ENCODE measurements around the gene SGMS1. TPM values are rescaled to one million over a fixed set of nuclear protein-coding genes. Genes with fewer than 3 reads are reported as not detected.
"Not testable (repeated sequence)": the region's sequence is repeated elsewhere in the genome, so short reads cannot be mapped to it uniquely, and the experiment has no call there.

The SGMS1 gene
- polyA plus RNA-seq, 1 donor (not counting 4 experiments of a cell fraction or from before 2014, with no cell fraction given) = 18.3 TPM

GRCh38 chr10:50667353-50667752 lies 43.6 kb upstream of the SGMS1 start:
- not testable (repeated sequence) for H3K4me1 ChIP-seq (ENCODE audit: control insufficient read depth, extremely low read depth, insufficient read depth, low read length)

GRCh38 chr10:50662420-50662819 lies 38.7 kb upstream of the SGMS1 start:
- H3K9me3 ChIP-seq (ENCODE audit: control insufficient read depth, low read depth, low read length); H4K20me1 ChIP-seq (ENCODE audit: control insufficient read depth, extremely low read depth, insufficient read depth, low read length); H3K4me1 ChIP-seq (ENCODE audit: control insufficient read depth, extremely low read depth, insufficient read depth, low read length); H3K27ac ChIP-seq (ENCODE audit: control insufficient read depth, insufficient read depth, low read length); H3K79me2 ChIP-seq (ENCODE audit: control insufficient read depth, insufficient read depth, low read length); dilution Hi-C loops (cut with MboI; ENCODE audit: extremely low pct_ligation_motif_present, low sequenced_read_pairs); H3K36me3 ChIP-seq (ENCODE audit: control insufficient read depth in 2 of 2, extremely low read depth in 1 of 2, insufficient read depth in 2 of 2, low read length in 2 of 2); DNase-seq (ENCODE audit: low read depth, low spot score); H3K27me3 ChIP-seq (ENCODE audit: control insufficient read depth, extremely low read depth, insufficient read depth, low read length); FAIRE-seq; H3K4me2 ChIP-seq (ENCODE audit: control insufficient read depth, extremely low read depth, insufficient read depth, low read depth, low read length); H3K4me3 ChIP-seq (ENCODE audit: control insufficient read depth in 2 of 3, extremely low read depth in 1 of 3, insufficient read depth in 2 of 3, low read depth in 1 of 3, low read length in 3 of 3); H2AFZ ChIP-seq (ENCODE audit: control insufficient read depth, low read length); H3K9me1 ChIP-seq (ENCODE audit: control insufficient read depth, extremely low read depth, insufficient read depth, low read length); H3K9ac ChIP-seq (ENCODE audit: control insufficient read depth, extremely low read depth, insufficient read depth, low read length): not testable (repeated sequence)

More at GRCh38 chr10:50667353-50667752, 43.6 kb upstream of the SGMS1 start:
- FAIRE-seq; H3K9ac ChIP-seq (ENCODE audit: control insufficient read depth, extremely low read depth, insufficient read depth, low read length); dilution Hi-C loops (cut with MboI; ENCODE audit: extremely low pct_ligation_motif_present, low sequenced_read_pairs); H3K9me3 ChIP-seq (ENCODE audit: control insufficient read depth, low read depth, low read length); H3K79me2 ChIP-seq (ENCODE audit: control insufficient read depth, insufficient read depth, low read length); H4K20me1 ChIP-seq (ENCODE audit: control insufficient read depth, extremely low read depth, insufficient read depth, low read length); H3K4me2 ChIP-seq (ENCODE audit: control insufficient read depth, extremely low read depth, insufficient read depth, low read depth, low read length); H3K4me3 ChIP-seq (ENCODE audit: control insufficient read depth in 2 of 3, extremely low read depth in 1 of 3, insufficient read depth in 2 of 3, low read depth in 1 of 3, low read length in 3 of 3); H3K9me1 ChIP-seq (ENCODE audit: control insufficient read depth, extremely low read depth, insufficient read depth, low read length); H2AFZ ChIP-seq (ENCODE audit: control insufficient read depth, low read length); DNase-seq (ENCODE audit: low read depth, low spot score); H3K27ac ChIP-seq (ENCODE audit: control insufficient read depth, insufficient read depth, low read length); H3K36me3 ChIP-seq (ENCODE audit: control insufficient read depth in 2 of 2, extremely low read depth in 1 of 2, insufficient read depth in 2 of 2, low read length in 2 of 2); H3K27me3 ChIP-seq (ENCODE audit: control insufficient read depth, extremely low read depth, insufficient read depth, low read length): not testable (repeated sequence)

GRCh38 chr10:50661563-50661962 lies 37.8 kb upstream of the SGMS1 start:
- H3K27ac ChIP-seq (ENCODE audit: control insufficient read depth, insufficient read depth, low read length); H2AFZ ChIP-seq (ENCODE audit: control insufficient read depth, low read length); H3K9me3 ChIP-seq (ENCODE audit: control insufficient read depth, low read depth, low read length); H4K20me1 ChIP-seq (ENCODE audit: control insufficient read depth, extremely low read depth, insufficient read depth, low read length); H3K9me1 ChIP-seq (ENCODE audit: control insufficient read depth, extremely low read depth, insufficient read depth, low read length); dilution Hi-C loops (cut with MboI; ENCODE audit: extremely low pct_ligation_motif_present, low sequenced_read_pairs); FAIRE-seq; H3K4me2 ChIP-seq (ENCODE audit: control insufficient read depth, extremely low read depth, insufficient read depth, low read depth, low read length); DNase-seq (ENCODE audit: low read depth, low spot score); H3K79me2 ChIP-seq (ENCODE audit: control insufficient read depth, insufficient read depth, low read length); H3K4me1 ChIP-seq (ENCODE audit: control insufficient read depth, extremely low read depth, insufficient read depth, low read length); H3K27me3 ChIP-seq (ENCODE audit: control insufficient read depth, extremely low read depth, insufficient read depth, low read length); H3K4me3 ChIP-seq (ENCODE audit: control insufficient read depth in 2 of 3, extremely low read depth in 1 of 3, insufficient read depth in 2 of 3, low read depth in 1 of 3, low read length in 3 of 3); H3K36me3 ChIP-seq (ENCODE audit: control insufficient read depth in 2 of 2, extremely low read depth in 1 of 2, insufficient read depth in 2 of 2, low read length in 2 of 2); H3K9ac ChIP-seq (ENCODE audit: control insufficient read depth, extremely low read depth, insufficient read depth, low read length): not testable (repeated sequence)
